ENCODE measurements around the gene ZHX3.

The ZHX3 gene

DNA sequence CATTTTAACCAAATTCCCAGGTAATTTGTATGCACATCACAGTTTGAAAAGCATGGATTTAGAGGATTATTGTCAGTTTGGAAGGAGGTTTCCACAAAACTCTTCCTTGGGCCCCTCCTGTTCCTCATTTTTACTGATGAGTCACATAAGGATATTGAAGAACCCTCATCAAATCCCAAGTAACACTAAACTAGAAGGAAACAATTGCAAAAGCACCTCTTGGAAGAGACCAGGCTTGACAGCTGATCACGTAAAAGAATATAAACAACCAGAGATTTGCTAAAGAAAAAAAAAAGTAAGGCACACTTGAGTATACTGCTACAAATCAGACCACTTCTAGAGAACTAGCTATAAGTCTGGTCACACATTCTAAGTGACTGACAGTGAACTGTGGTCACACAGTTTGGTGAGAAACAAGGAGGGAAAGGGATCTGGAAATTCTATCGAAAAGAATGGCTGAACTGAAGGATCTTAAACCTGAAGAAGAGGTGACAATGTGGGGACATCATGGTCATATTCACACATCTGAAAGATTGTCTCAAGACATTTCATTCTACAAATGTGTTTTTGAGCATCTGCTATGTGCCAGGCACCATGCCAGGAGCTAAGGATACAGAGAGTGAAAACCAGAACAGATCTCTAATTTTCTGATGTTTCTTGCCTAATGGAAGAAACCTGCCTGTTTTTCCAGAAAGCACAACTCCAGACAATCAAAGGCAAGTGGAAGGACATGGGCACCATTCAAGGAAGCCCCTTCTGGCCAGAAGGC lies 24.1 kb downstream of the ZHX3 start:
- no peak for DNase-seq

DNA sequence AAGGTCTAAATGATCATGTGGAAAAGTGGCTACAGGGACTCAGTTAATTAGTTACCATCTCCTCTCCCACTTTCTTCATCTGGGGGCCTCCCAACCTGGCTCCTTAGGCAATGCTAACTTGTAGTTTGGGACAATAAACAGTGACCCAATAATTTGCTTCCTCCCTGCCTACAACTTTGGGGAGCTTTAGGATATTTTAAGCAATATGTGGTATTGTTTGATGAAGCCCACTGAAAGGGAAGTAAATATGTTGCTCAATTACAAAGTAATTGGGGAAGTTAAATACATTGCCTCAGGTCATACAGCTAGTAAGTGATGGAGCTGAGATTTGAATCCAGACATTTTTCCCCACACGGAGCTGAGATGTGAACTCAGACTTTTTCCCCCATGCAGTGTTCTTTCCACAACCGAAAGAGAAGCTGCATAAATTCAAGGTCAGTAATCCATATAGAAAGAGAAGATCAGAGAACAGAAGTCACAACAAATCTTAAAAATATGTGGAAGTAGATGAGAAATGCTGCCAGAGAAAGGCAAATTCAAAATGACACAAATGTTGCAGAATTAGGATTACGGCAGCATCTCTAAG lies 26.6 kb downstream of the ZHX3 start:
- no peak for DNase-seq

DNA sequence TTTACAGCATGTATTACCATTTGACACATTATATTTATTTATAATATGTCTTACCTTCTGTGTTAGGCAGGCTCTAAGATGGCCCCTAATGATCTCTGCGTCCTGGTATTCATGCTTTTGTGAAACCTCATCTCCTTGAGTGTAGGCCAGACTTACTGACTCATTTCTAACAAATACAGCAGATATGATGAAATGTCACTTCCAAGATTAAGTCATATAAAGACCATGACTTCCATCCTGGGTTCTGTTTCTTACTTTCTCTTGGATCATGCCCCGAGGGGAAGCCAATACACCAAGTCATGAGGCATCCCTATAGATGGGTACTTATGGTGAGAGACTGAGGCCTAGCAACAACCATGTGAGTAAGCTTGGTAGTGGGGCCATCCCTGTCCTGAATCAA lies 30.2 kb downstream of the ZHX3 start:
- no peak for DNase-seq

DNA sequence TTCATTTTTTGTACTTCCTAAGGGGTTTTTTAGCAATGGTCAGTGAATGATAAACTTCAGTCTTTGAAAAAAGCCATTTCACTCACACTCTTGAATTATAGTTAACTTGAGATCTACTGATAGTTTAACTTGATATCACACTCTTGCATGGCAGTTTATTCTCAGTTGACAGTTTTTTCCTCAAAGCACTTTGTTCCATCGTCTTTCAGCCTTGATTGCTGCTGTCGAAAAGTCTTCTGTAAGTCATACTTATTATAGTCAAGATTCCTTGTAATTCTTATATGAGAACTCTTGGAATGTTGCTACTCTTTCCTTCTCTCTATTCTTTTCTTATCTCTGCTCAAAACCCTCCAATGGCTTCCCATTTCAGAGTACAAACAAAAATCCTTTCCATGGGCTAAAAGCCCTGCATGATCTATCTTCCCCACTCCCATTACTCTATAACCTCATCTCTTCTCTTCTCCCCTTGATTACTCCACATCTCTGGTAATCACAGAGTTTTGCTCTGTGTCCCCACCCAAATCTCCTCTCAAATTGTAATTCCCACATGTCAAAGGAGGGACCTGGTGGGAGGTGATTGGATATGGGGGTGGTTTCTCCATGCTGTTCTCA lies 31.2 kb downstream of the ZHX3 start:
- DNase-seq: no peak

DNA sequence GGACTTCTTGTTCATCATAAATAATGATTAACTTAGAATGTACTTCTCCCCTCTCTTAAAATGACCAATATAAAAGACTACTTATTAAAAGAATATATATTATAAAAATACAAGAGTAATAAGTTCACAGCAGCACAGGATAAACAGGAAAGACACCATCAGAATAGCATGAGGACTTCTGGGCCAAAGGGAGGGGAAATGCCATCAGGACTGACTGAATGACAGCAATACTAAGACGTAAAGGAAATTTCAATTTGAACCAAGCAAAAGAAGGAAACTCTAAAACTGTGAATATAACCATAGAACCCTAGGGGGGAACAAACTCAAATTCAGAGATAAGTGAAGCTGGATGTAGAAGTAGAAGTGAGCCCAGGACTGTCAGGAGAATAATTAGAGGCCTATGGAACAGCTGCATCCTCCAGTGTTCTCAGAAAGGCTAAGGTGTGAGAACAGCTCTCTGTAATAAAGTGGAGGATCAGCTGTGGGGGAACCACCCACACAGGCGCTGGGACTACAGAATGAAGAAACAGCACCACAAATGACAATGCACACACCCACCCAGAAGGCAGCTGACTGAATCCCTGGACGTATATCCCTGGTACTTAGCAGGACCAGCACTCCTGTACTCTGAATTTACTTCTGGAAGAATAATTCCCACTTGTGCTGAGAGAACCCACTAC lies 37.8 kb downstream of the ZHX3 start:
- no peak for DNase-seq

DNA sequence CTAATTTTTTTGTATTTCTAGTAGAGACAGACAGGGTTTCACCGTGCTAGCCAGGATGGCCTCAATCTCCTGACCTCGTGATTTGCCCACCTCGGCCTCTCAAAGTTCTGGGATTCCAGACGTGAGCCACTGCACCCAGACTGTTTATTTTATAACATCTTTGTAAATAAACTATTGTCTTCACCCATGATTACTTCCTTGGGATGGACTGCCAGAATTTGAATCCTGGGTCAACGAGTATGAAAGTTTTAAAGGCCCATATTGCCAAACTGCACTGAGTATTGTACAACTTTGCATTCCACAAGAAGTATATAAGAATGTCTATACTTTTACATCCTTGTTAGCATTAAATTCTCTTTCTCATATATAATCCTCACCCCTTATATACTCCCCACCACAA lies 38.6 kb downstream of the ZHX3 start:
- no peak for DNase-seq

DNA sequence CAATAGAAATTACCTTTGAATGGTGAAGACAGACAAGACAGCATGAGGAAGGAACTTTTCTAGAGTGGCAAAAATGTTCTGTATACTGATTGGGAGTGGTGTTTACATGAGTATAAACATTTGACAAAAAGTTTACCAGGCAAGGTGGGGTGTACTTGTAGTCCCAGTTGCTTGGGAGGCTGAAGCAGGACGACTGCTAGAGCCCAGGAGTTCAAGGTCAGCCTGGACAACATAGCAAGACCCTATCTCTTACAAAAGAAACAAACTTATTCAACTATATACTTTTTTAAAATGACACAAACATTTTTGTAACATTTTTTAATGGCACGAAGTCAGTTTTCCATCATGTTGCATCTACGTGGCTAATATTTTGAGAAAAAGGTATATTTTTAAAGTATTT lies 40.5 kb downstream of the ZHX3 start:
- no peak for DNase-seq

DNA sequence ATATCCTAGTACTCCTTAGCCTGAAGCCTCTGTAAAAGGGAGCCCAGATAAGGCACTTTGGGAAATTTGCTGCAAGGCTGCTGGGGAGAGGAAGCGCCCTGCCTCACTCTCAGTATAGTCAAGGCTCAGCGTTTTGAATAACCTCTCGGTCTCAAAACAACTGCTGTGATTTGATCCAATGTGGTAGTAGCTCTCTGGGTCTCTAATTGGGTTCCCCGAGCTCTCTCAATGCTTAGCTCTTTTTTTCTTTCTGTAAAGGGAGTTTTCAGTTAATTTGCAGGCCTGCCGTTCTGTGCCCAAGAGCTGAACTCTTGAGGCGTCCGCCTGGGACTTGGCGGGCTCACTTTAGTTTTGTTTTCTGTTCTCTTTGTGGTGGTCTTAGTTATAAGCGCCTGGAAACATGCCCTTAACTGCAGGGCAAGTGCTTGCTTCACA lies 41.2 kb downstream of the ZHX3 start:
- no peak for DNase-seq

DNA sequence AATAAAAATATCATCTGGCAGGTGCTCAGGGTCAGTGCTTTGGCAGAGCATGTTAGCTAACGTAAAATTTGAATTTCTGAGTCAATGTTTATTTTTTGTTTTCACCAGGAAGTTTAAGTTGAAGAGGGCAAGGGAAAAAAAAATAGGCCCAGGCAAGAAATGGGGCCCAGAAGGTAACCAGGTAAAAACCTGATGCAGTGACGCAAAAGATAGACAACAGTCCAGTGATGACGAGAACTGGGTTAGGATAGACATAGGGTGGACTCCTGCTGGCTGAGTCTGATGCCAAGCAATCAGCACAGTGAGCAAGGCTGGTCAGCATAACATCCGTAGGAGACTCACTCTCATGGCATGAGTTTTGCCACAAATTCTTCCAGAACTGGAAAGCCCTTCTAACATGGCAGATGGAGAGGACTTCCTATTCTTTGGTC lies 42.2 kb downstream of the ZHX3 start:
- DNase-seq: no peak

DNA sequence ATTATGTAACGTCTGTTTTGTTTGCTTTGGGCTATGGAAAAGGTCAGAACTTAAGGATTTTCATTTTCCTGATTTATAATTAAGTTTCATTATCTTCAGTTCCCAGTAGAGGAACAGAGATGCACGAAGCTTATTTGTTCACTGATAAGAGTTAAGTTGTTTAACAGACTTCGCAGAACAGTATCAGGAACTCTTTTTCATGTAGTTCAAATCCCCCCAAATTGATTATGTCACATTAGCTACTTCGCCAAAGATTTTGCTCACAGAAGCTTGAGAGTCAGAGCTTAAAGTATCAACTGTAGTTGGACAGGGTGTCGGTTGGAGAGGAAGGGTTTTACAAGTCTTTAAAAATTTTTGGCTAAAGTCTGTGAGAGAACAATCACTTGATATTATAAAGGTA lies 43.4 kb downstream of the ZHX3 start:
- DNase-seq: no peak

DNA sequence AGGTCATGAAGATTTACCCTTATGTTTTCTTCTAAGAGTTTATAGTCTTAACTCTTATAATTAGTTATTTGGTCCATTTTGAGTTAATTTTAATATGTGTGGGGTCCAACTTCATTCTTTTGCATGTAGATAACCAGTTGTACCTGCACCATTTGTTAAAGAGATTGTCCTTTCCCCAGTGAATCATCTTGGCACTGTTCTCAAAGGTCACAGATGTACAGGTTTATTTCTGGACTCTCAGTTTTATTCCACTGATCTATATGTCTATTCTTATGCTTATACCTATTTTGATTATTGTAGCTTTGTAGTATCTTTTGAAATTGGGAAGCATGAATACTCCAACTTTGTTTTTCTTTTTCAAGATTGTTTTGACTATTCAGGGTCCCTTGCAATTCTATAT lies 44.1 kb downstream of the ZHX3 start:
- no peak for DNase-seq

DNA sequence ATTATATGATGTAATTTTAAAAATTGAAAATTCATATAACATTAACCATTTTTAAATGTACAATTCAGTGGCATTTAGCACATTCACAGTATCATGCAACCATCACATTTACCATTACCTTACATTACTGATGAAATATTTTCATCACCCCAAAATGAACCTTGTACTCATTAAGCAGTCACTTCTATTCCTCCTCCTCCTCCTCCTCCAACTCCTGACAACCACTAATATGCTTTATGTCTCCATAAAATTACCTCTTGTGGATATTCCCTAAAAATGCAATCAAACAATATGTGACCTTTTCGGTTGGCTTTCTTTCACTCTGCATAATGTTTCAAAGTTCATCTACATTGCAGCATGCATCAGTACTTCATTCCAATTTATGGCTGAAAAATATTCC lies 45.2 kb downstream of the ZHX3 start:
- DNase-seq: no peak

DNA sequence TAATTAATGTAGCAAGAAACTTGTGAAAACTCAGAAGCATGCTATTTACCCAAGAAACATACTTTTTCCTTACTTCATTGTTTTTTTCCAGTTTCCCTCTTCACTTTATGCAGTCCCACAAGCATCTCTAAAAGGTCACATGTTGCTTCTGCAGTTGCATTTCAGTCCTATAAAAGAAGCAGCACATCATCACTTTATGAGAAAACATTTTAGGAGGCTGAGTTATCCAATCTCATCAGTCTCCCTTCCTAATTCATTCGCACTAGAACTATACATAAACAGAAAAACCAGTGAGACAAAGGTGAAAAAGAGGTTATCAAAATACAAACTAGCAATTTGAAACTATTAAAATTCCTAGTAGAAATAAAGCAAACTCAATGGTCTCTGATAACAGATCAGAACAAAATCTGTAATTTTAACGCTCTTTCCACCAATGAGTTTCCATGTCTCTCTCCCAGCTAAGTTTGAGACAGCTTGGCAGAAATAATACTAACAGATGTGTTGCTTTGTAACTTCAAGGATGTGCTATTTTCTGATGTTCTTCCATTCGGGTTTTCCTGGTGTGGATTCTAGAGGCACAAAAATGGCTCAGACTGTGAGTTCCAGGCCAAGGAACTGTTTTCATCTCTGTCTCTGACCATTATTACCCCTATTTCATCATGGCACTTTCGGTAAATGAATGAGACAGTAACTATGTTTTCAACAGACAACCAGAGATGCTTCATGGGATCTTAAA lies 48.4 kb downstream of the ZHX3 start:
- DNase-seq: no peak

DNA sequence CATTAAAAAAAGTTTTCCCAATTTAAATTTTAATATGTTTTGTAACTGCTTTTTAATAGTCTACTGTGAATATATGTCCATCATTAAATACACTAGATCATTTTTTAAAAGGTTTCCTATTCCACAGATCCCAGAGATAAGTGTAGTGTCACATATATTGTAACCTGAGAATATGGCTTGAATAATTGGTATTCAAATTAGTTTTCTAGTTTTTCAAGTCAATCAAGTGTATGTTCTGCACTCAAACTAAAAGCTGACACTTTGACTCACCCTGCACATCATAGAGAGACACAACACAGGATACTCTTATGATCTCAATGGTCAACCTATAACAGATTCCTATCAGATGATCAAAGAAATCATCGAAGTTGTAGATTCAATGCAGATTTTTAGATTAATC lies 49.1 kb downstream of the ZHX3 start:
- DNase-seq: no peak

DNA sequence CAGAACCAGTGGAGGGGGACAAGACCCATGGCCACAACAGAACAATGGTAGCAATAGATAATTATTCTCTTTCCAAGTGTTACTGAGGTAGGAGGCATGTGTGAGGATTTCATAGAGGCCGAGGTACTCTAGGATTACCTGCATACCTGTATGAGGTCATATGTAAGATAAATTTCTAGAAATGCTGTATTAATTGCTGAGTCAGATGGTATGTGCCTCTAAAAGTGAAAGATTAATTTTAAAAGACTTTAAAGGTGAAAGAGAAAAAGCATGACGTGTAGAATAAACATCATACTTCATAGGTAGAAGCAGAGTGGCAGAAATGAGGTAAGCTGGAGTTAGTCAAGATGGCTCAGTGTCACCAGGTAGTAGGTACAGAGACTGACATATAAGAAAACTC lies 51.6 kb downstream of the ZHX3 start:
- DNase-seq: no peak

DNA sequence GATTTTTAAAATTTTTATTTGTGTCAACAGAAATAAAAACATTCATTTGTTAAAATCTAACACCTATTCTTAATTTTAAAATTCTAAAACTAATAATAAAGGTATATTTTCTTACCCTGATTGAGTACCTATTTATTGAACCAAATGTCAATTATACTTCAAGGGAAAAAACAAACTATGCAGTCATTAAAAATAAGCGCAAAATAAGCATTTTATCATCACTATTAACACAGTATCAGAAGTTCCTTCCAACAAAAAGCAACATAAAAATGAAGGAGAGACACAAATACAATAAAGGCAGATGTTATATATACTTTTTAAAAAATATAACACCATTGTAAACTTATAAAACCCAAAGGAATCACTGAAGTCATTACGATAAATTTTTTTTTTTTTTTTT lies 52.7 kb downstream of the ZHX3 start:
- no peak for DNase-seq

DNA sequence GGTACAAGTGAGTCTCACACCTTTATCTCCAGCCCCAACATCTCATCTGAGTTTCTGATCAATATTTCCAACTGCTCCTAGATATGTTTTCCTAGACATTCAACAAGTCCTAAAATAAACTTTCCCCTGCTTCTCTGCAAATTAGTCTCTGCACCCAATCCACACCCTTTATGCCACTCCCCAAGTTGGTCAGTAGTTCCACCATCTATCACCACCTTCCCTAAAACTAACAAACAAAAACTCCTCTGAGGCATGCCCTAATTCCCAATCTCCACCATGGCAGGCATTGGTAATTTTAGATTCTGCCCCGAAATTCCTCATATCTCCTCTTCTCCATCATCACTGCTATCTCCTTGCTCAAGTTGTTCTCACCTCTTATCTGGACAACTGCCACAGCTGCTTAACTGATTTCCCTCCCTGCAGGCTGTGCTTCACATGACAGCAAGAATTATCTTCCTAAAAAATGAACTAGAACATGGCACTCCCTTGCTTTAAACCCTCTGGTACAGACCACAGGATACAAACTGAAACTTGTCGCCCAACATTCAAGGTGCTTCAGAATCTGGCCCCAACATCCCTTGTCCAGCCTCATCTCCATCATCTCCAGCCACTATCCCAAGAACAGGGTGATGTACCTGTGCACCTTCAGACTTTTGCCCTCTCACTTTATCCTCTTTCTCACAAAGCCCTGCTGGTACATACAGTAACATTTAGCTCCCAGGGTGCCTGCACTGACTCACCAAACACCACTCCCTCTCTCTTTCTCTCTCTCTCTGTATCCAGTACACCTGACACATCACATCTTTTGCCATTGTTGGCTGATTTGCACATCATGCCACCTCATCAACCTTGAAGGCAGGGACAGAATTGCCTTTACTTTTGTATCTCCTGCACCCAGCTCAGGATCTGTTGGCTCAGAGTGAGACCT lies 55.5 kb downstream of the ZHX3 start:
- DNase-seq: no peak

DNA sequence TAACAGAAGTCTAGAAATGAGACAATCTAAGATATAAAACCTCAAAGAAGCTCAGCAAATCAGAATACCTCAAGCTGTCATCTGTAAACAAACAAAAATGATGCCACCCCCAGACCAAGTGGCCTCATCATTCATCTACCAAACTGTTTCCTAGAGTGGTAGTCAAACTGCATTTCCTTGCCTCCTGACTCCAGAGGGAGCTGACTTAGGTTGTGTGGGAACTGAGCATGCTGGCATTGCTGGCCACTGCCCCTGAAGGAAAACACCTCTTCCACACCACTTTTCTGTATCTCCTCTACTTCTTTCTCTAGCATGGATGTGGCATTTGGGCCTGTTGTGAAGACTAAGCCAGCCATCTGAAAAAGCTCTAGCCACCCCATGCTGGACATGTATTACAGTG lies 56.3 kb downstream of the ZHX3 start:
- no peak for DNase-seq

DNA sequence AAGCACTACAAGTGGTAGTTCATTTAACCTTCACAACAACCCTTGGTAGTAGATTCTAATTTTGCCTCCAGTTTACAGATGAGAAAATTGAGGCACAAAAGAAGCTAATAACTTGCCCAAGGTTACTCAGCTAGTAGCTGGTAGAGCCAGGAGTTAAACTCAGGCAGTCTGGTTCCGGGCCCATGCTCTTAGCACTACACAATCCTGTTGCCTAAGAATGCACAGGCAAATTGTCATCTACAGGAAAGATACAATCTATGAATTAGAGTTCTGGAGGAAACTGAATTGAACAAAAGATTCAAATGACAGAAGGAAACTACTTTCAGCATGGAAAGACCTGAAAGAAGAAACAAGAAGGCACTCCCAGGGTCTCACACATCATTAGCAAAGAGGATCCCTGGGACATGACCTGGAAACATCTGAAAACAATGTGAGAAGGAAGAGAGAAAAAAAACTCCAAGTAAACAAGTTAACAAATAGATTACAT lies 56.8 kb downstream of the ZHX3 start:
- DNase-seq: no peak

DNA sequence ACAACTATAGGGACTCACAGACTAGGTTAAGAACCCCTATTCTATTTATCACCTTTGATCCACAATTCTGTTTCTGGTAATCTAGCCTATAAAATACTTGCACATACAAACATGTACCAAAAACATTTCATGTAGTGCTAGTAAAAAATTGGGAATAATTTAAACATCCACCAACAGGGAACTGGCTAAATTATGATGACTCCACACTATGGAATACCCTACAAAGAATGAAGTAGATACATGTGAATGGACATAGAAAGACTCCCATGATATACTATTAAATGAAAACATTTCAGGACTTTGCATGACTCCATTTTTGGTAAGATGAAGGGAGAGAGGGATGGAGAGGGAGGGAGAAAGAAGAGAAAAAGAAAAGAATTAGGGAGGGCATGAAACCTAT lies 58.2 kb downstream of the ZHX3 start:
- DNase-seq: no peak

DNA sequence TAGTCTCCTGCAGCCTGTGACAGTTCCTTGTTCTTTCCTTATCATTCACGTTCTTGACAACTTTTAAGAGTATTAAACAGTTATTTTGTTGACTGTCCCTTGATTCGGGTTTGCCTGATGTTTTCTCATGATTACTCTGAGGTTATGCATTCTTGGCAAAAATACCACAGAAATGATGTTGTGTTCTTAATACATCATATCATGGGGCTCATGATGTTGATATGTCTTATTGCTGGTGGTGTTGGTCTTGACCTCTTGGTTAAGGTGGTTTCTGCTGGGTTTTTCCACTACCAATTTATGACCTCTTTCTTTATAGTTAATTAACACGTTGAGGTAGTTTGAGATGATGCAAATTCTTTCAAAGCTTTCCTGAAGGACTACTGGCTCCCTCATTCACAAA lies 59.1 kb downstream of the ZHX3 start:
- no peak for DNase-seq

DNA sequence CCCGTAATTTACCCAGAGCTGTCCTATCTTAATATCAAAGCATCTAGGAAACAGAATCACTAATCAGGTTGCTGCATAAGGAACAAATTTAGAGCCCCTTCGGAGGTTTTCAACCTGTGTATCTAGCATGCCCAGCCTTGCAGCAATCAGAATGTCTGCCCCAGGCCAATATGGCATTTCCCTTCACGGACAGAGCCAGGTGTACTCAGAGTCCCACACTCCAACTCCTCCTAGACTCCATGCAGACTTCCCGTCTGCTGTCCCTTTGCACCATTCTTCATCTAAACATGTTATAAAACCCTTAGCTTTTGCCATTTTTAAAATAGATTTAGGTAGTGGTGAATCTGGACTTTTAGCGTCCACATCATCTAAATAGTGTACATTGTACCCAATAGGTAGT lies 61.0 kb downstream of the ZHX3 start:
- no peak for DNase-seq
